B cell (primary cell): Measurements from ENCODE around the gene TCP1. TPM values are rescaled to one million over a fixed set of nuclear protein-coding genes. Genes with fewer than 3 reads are reported as not detected.

Experiments
- ATAC-seq: fragments of 200-7000 bp; cut with Tn5 transposase; one replicate; pipeline ENCODE4 v1.10.0; 2021; ENCODE audit warnings: low read depth, mild to moderate bottlenecking, moderate number of reproducible peaks, moderate library complexity
- CTCF ChIA-PET: fragments of 350-600 bp; sonication (Branson Sonifier 250); formaldehyde crosslinking; loops from one replicate; lab custom pipeline; 2021; ENCODE audit warnings: antibody characterized with exemption, inconsistent platforms; lab: Charles Lee
- POLR2A ChIA-PET: fragments of 350-600 bp; sonication (Branson Sonifier 250); formaldehyde crosslinking; loops from one replicate; lab custom pipeline; 2021; ENCODE audit warnings: antibody characterized with exemption; lab: Charles Lee
- DNase-seq: peaks from one replicate; pipeline ENCODE4 v3.0.0; 2013
- H2AFZ ChIP-seq: 2 replicates; pipeline ENCODE4 v1.6.1; 2012; ENCODE audit warnings: mild to moderate bottlenecking, low read depth, low read length; ENCODE audit not compliant: insufficient read depth, poor library complexity, severe bottlenecking
- H3K27ac ChIP-seq, 2 donors: 1 replicate in 1 of 2; 2 replicates in 1 of 2; pipeline ENCODE4 v1.5.1; 2012 to 2013; ENCODE audit warnings: low read length in 2 of 2, mild to moderate bottlenecking in 2 of 2, moderate library complexity in 1 of 2
- H3K27me3 ChIP-seq, 4 experiments: fragments of 200-600 bp in 1 of 4; sonication (generic) in 1 of 4; replicated peaks in 1 of 4; 1 replicate in 2 of 4; 2 replicates in 2 of 4; pipeline versions ENCODE4 v1.6.1 to v1.7.0; 2013 to 2016; ENCODE audit warnings: low read length in 3 of 4, mild to moderate bottlenecking in 2 of 4, mixed read lengths in 1 of 4, moderate library complexity in 1 of 4; ENCODE audit not compliant: insufficient read depth in 4 of 4, control insufficient read depth in 3 of 4; ENCODE audit errors: control extremely low read depth in 1 of 4
- H3K36me3 ChIP-seq, 2 experiments: replicated peaks in 1 of 2; 1 replicate in 1 of 2; 2 replicates in 1 of 2; pipeline versions ENCODE4 v1.6.1 to v1.7.1; 2013; ENCODE audit warnings: low read length in 1 of 2; ENCODE audit not compliant: insufficient read depth in 2 of 2, control insufficient read depth in 1 of 2; ENCODE audit errors: control extremely low read depth in 1 of 2, extremely low read depth in 1 of 2
- H3K4me1 ChIP-seq, 2 donors: fragments of 200-600 bp in 1 of 2; sonication (generic) in 1 of 2; 1 replicate in 1 of 2; 2 replicates in 1 of 2; pipeline versions ENCODE4 v1.5.1 to v1.6.1; 2013 to 2017; ENCODE audit warnings: low read length in 2 of 2; ENCODE audit not compliant: control insufficient read depth in 2 of 2, insufficient read depth in 2 of 2
- H3K4me2 ChIP-seq: replicated peaks from 2 replicates; pipeline ENCODE3; 2012; ENCODE audit warnings: mild to moderate bottlenecking, low read depth, low read length; ENCODE audit not compliant: poor library complexity, severe bottlenecking
- H3K4me3 ChIP-seq, 5 experiments: fragments of 200-600 bp in 1 of 5; sonication (generic) in 1 of 5; 1 replicate in 3 of 5; 2 replicates in 2 of 5; pipeline versions ENCODE4 v1.5.1 to v1.7.0; 2011 to 2016; ENCODE audit warnings: low read length in 4 of 5, mild to moderate bottlenecking in 4 of 5, low read depth in 2 of 5, control low read depth in 1 of 5, moderate library complexity in 1 of 5; ENCODE audit not compliant: insufficient read depth in 1 of 5; ENCODE audit errors: control extremely low read depth in 1 of 5, extremely low read depth in 1 of 5
- H3K79me2 ChIP-seq: fragments of 200-600 bp; sonication (generic); one replicate; pipeline ENCODE4 v1.6.0; 2016; ENCODE audit warnings: low read length; ENCODE audit not compliant: control insufficient read depth, insufficient read depth
- H3K9ac ChIP-seq: fragments of 200-600 bp; sonication (generic); 2 replicates; pipeline ENCODE4 v1.6.1; 2017; ENCODE audit warnings: mild to moderate bottlenecking, low read length, moderate library complexity
- H3K9me3 ChIP-seq, 3 donors: one replicate each; pipeline versions ENCODE4 v1.6.1 to v1.7.1; 2013; ENCODE audit warnings: low read length in 2 of 3; ENCODE audit not compliant: control insufficient read depth in 2 of 3, insufficient read depth in 1 of 3; ENCODE audit errors: control extremely low read depth in 1 of 3
- H4K20me1 ChIP-seq: 2 replicates; pipeline ENCODE4 v1.6.0; 2012; ENCODE audit warnings: mild to moderate bottlenecking, low read length; ENCODE audit not compliant: insufficient read depth, control insufficient read depth, poor library complexity, severe bottlenecking
- H3K27ac Mint-ChIP-seq: one replicate; pipeline ENCODE4 v1.8.0; 2021; ENCODE audit warnings: mixed read lengths
- H3K27me3 Mint-ChIP-seq: one replicate; pipeline ENCODE4 v1.8.0; 2021; ENCODE audit warnings: mixed read lengths
- H3K4me1 Mint-ChIP-seq: one replicate; pipeline ENCODE4 v1.8.0; 2021; ENCODE audit warnings: mixed read lengths
- H3K4me3 Mint-ChIP-seq: one replicate; pipeline ENCODE4 v1.8.0; 2021; ENCODE audit warnings: mixed read lengths
- H3K9me3 Mint-ChIP-seq: one replicate; pipeline ENCODE4 v1.8.0; 2022; ENCODE audit warnings: mixed read lengths; ENCODE audit not compliant: insufficient read depth
- EZH2 ChIP-seq: IDR thresholded peaks from 2 replicates; pipeline ENCODE4 v1.6.1; 2012; ENCODE audit warnings: borderline replicate concordance, low read depth, mild to moderate bottlenecking, moderate library complexity, low read length; ENCODE audit not compliant: insufficient read depth, poor library complexity, severe bottlenecking
- WGBS: methylation state at CpG from one replicate; pipeline ENCODE4 v1.1.5; 2013; ENCODE audit warnings: missing lambda C conversion rate; ENCODE audit not compliant: insufficient coverage; 5-methylcytosine and 5-hydroxymethylcytosine counted together
- intact Hi-C: fragments of 100-400 bp; cut with micrococcal nuclease; formaldehyde crosslinking; loops from one replicate; pipeline ENCODE4 v1.10.0; 2022
- polyA plus RNA-seq: library from polyadenylated mRNA; depleted of rRNA; stranded (reverse); fragments of >200 nt; gene quantifications from 2 replicates; pipeline ENCODE4 v1.2.3, GENCODE V29; 2012
- total RNA-seq, 2 donors: library from RNA; stranded (reverse); fragments of 120-200 nt in 1 of 2; gene quantifications; 1 replicate in 1 of 2; 2 replicates in 1 of 2; pipeline versions ENCODE4 v1.2.3 to v1.2.4, GENCODE V29; 2013 to 2022
- TF ChIP-seq, protein P1 (sequence below): fragments of 200-600 bp; IDR thresholded peaks from one replicate; pipeline ENCODE4 v1.8.0; 2022; ENCODE audit warnings: antibody characterized with exemption, mild to moderate bottlenecking

The TCP1 gene
- total and polyA plus RNA-seq, 2 donors (not counting 1 experiment from before 2014, with no cell fraction given), result 63.8 to 137 TPM

DNA sequence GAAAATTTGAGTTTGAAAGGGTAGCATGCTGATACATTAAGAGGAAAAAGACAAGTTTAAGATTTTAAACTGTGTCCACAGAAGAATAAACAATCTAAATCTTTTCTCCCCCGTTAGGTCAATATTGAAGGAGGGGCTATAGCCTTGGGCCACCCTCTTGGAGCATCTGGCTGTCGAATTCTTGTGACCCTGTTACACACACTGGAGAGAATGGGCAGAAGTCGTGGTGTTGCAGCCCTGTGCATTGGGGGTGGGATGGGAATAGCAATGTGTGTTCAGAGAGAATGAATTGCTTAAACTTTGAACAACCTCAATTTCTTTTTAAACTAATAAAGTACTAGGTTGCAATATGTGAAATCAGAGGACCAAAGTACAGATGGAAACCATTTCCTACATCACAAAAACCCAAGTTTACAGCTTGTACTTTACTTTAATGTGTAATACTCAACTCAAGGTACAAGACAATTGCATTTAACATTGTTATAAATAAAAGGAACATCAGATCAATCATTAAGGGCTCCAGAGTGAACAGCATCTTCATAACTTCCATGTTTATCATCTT lies 10.8 kb downstream of the TCP1 start:
- no peaks in the 10 kb centered on the region for H3K27me3 ChIP-seq
- no peaks in the 10 kb centered on the region for H3K9me3 ChIP-seq
- WGBS, result no CpG with 5 or more reads among the region's 3 CpGs
- no peak overlapping the region for H3K27ac ChIP-seq
- no peak overlapping the region for H3K4me2 ChIP-seq
- H3K9me3 Mint-ChIP-seq, result no peaks in the 10 kb centered on the region
- ChIA-PET CTCF (no interaction called here), POLR2A (interaction anchor here (0.7 kb wide), 1 partner anchor 85 kb away, joined by 9 read pairs; no protein-coding TSS in a partner anchor)
- H2AFZ ChIP-seq, result no peak overlapping the region
- TF ChIP-seq EZH2, result no peak
- TF ChIP-seq, protein P1, sequence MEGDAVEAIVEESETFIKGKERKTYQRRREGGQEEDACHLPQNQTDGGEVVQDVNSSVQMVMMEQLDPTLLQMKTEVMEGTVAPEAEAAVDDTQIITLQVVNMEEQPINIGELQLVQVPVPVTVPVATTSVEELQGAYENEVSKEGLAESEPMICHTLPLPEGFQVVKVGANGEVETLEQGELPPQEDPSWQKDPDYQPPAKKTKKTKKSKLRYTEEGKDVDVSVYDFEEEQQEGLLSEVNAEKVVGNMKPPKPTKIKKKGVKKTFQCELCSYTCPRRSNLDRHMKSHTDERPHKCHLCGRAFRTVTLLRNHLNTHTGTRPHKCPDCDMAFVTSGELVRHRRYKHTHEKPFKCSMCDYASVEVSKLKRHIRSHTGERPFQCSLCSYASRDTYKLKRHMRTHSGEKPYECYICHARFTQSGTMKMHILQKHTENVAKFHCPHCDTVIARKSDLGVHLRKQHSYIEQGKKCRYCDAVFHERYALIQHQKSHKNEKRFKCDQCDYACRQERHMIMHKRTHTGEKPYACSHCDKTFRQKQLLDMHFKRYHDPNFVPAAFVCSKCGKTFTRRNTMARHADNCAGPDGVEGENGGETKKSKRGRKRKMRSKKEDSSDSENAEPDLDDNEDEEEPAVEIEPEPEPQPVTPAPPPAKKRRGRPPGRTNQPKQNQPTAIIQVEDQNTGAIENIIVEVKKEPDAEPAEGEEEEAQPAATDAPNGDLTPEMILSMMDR, result no peak
- no peaks in the 10 kb centered on the region for H3K79me2 ChIP-seq
- no peak overlapping the region for H3K4me3 Mint-ChIP-seq
- peaks cover 14% of the 10 kb centered on the region for H4K20me1 ChIP-seq
- no peak for ATAC-seq
- H3K27me3 Mint-ChIP-seq, result no peaks in the 10 kb centered on the region
- no peak for DNase-seq
- H3K4me3 ChIP-seq, result no peak overlapping the region
- H3K36me3 ChIP-seq, result peaks cover 8 to 79% of the 10 kb centered on the region in 2 experiments
- no peak overlapping the region for H3K9ac ChIP-seq
- intact Hi-C loops, result no loop called here
- peaks cover 10% of the 10 kb centered on the region for H3K4me1 Mint-ChIP-seq
- H3K4me1 ChIP-seq, result no peaks in the 10 kb centered on the region
- no peak overlapping the region for H3K27ac Mint-ChIP-seq

DNA sequence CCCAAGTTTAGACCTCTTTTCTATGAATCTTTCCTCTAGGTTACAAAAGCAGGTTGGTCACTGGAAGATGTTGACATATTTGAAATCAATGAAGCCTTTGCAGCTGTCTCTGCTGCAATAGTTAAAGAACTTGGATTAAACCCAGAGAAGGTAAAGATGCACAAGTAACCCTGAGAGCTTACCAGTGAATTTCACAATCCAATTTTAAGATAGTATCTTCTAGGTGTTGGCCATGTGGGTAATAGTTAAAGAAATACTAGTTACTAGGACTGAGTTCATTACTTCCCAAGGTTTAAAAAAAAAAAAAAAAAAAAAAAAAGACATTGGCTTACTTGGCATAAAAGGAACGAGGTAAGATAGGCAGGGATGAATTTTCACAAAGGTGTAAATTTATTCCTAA lies 11.3 kb downstream of the TCP1 start:
- Mint-ChIP-seq H3K4me1 (peaks cover 10% of the 10 kb centered on the region), H3K27ac (no peak overlapping the region), H3K4me3 (no peak overlapping the region), H3K27me3 (no peaks in the 10 kb centered on the region), H3K9me3 (no peaks in the 10 kb centered on the region)
- no peak for DNase-seq
- H3K27me3 ChIP-seq, result no peaks in the 10 kb centered on the region
- H3K9ac ChIP-seq, result no peak overlapping the region
- no CpG with 5 or more reads among the region's 1 CpG for WGBS
- peaks cover 9% of the 10 kb centered on the region for H4K20me1 ChIP-seq
- ChIA-PET POLR2A (interaction anchor here (0.7 kb wide), 1 partner anchor 84 kb away, joined by 9 read pairs; no protein-coding TSS in a partner anchor), CTCF (no interaction called here)
- no peaks in the 10 kb centered on the region for H3K79me2 ChIP-seq
- no peak overlapping the region for H3K4me3 ChIP-seq
- no peak overlapping the region for H3K27ac ChIP-seq
- peaks cover 7 to 74% of the 10 kb centered on the region in 2 experiments for H3K36me3 ChIP-seq
- TF ChIP-seq EZH2, result no peak
- TF ChIP-seq, protein P1, result no peak
- H2AFZ ChIP-seq, result no peak overlapping the region
- H3K4me1 ChIP-seq, result no peaks in the 10 kb centered on the region
- ATAC-seq, result no peak
- H3K4me2 ChIP-seq, result no peak overlapping the region
- no peaks in the 10 kb centered on the region for H3K9me3 ChIP-seq
- intact Hi-C loops, result no loop called here
